Naive thymus-derived CD8-positive, alpha-beta T cell (primary cell): ENCODE data around the gene CALML4. TPM values are rescaled to one million over a fixed set of nuclear protein-coding genes. Genes with fewer than 3 reads are reported as not detected.
"Not testable (repeated sequence)": the region's sequence is repeated elsewhere in the genome, so short reads cannot be mapped to it uniquely, and the experiment has no call there.

ENCODE experiments used
- ATAC-seq, 2 donors: fragments of 150-1000 bp; cut with Tn5 transposase in 1 of 2; sonication (Bioruptor Pico), chemical (Tn5 transposase) in 1 of 2; 1 replicate in 1 of 2; 2 replicates in 1 of 2; pipeline ENCODE4 v1.10.0; 2021; ENCODE audit warnings: mild to moderate bottlenecking in 2 of 2, moderate library complexity in 2 of 2
- POLR2A ChIA-PET: fragments of 350-600 bp; sonication (Branson Sonifier 250); formaldehyde crosslinking; loops from one replicate; lab custom pipeline; 2021; ENCODE audit warnings: antibody characterized with exemption; lab: Charles Lee
- DNase-seq, 10 donors: peaks; one replicate each; pipeline versions ENCODE4 v3.0.0 to v3.0.0-alpha.2; 2020 to 2022
- H3K27ac Mint-ChIP-seq, 10 donors: one replicate each; pipeline ENCODE4 v1.8.0; 2020 to 2022; ENCODE audit warnings: mild to moderate bottlenecking in 10 of 10, mixed read lengths in 10 of 10, moderate library complexity in 4 of 10, inconsistent platforms in 1 of 10
- H3K27me3 Mint-ChIP-seq, 5 donors: one replicate each; pipeline ENCODE4 v1.8.0; 2021 to 2022; ENCODE audit warnings: mixed read lengths in 5 of 5
- H3K36me3 Mint-ChIP-seq, 3 donors: one replicate each; pipeline ENCODE4 v1.8.0; 2020 to 2022; ENCODE audit warnings: mixed read lengths in 3 of 3, mild to moderate bottlenecking in 2 of 3, inconsistent platforms in 1 of 3
- H3K4me1 Mint-ChIP-seq, 4 donors: one replicate each; pipeline ENCODE4 v1.8.0; 2021 to 2022; ENCODE audit warnings: mixed read lengths in 4 of 4
- H3K4me3 Mint-ChIP-seq, 10 donors: one replicate each; pipeline ENCODE4 v1.8.0; 2020 to 2022; ENCODE audit warnings: mild to moderate bottlenecking in 10 of 10, mixed read lengths in 10 of 10, moderate library complexity in 6 of 10, inconsistent platforms in 1 of 10
- H3K9me3 Mint-ChIP-seq, 9 donors: one replicate each; pipeline ENCODE4 v1.8.0; 2020 to 2022; ENCODE audit warnings: mixed read lengths in 9 of 9, mild to moderate bottlenecking in 3 of 9, inconsistent platforms in 1 of 9, moderate library complexity in 1 of 9
- polyA plus RNA-seq, 3 donors: library from polyadenylated mRNA; unstranded; fragments of 300-500 nt; fragmentation: Illumina TruSeq; gene quantifications; one replicate each; pipeline ENCODE4 v1.2.3, GENCODE V29; 2021
- total RNA-seq, 8 experiments: library from RNA in 2 of 8; stranded (reverse) in 2 of 8; gene quantifications; one replicate each; pipeline ENCODE4 v1.2.3 and lab custom pipeline; 2021 to 2026

CALML4 gene
- total and polyA plus RNA-seq, 5 experiments from 2014 or later, result 0.65 to 4.7 (median 4.1) TPM; not detected in 2

DNA sequence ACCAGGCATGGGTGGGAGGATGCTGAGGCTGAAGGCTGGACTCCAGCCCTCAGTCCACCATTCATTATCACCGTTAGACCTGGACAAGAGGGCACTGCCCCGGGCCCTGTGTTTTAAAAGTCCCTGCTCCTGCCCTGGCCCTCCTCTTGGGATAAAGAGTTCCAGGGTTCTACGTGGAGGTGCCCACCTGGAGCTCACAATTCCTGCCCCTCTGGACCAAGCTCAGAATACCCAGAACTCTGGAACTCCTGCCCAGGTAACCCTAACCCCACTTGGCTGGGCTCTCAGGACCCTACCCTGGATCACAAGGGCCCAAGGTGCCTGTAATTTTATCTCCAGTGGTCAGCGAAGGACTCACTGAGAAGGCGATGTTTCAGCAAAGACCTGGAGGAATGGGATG lies 1.2 kb downstream of the CALML4 start:
- Mint-ChIP-seq H3K9me3 (no peaks in the 10 kb centered on the region), H3K4me3 (no peak overlapping the region), H3K27me3 (no peaks in the 10 kb centered on the region), H3K27ac (no peak overlapping the region), H3K36me3 (no peaks in the 10 kb centered on the region), H3K4me1 (peaks cover 9 to 14% (median 11%) of the 10 kb centered on the region in 4 donors)
- DNase-seq (no peak), ATAC-seq (no peak)
- POLR2A ChIA-PET, result interaction anchor here (0.6 kb wide), 1 partner anchor 1254 kb away, joined by 4 read pairs; no protein-coding TSS in a partner anchor

- no peak for DNase-seq
- POLR2A ChIA-PET, result interaction anchor here (0.6 kb wide), 1 partner anchor 1255 kb away, joined by 4 read pairs; no protein-coding TSS in a partner anchor
- peaks cover 5 to 9% (median 7%) of the 10 kb centered on the region in 4 donors for H3K4me1 Mint-ChIP-seq
- no peaks in the 10 kb centered on the region for H3K27me3 Mint-ChIP-seq
- no peaks in the 10 kb centered on the region for H3K9me3 Mint-ChIP-seq
- H3K36me3 Mint-ChIP-seq, result no peaks in the 10 kb centered on the region
- H3K27ac Mint-ChIP-seq, result peak overlapping the region in 1 of 10 donors; percentile 32
- no peak overlapping the region for H3K4me3 Mint-ChIP-seq
- ATAC-seq, result no peak
Measured at GRCh38 chr15:68203486-68203885, 1.6 kb downstream of the CALML4 start.

GRCh38 chr15:68202994-68203393 lies 2.1 kb downstream of the CALML4 start:
- H3K27me3 Mint-ChIP-seq, H3K4me1 Mint-ChIP-seq, DNase-seq, H3K9me3 Mint-ChIP-seq, ATAC-seq, POLR2A ChIA-PET, H3K4me3 Mint-ChIP-seq, H3K36me3 Mint-ChIP-seq, H3K27ac Mint-ChIP-seq: not testable (repeated sequence)

DNA sequence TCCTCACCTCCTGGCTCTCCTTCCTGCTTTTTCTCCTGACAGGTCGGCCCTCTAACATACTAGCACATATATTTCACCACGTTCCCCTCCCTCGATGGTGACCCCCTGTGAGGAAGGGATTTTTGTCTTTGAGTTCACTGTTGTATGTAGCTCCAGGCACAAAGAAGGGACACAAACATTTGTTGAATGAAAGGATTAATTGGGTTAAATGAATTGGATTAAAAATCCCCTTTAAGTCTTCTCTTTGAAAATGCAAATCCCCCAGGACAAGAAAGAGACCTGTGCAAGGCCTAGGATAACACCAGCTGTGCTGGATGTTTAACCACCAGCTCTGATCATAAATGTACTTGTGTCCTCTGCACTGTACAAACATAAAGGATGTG lies 3.3 kb downstream of the CALML4 start:
- POLR2A ChIA-PET, result no interaction called here
- H3K36me3 Mint-ChIP-seq, result no peaks in the 10 kb centered on the region
- no peak overlapping the region for H3K4me3 Mint-ChIP-seq

GRCh38 chr15:68201153-68201878 lies 3.8 kb downstream of the CALML4 start:
- H3K27ac Mint-ChIP-seq, result peak overlapping the region in 4 of 10 donors; percentile 32 to 74 (median 59)
- H3K27me3 Mint-ChIP-seq, result no peaks in the 10 kb centered on the region
- H3K4me1 Mint-ChIP-seq, result peaks cover 0 to 4% (median 2%) of the 10 kb centered on the region in 4 donors
- DNase-seq (no peak), ATAC-seq (no peak)
- POLR2A ChIA-PET, result no interaction called here
- H3K4me3 Mint-ChIP-seq, result no peak overlapping the region
- H3K9me3 Mint-ChIP-seq, result no peaks in the 10 kb centered on the region
- no peaks in the 10 kb centered on the region for H3K36me3 Mint-ChIP-seq

More for the DNA sequence above, 3.3 kb downstream of the CALML4 start:
- H3K4me1 Mint-ChIP-seq, result peaks cover 0 to 4% (median 3%) of the 10 kb centered on the region in 4 donors
- peak overlapping the region in 4 of 10 donors; percentile 32 to 60 (median 54) for H3K27ac Mint-ChIP-seq
- no peak for ATAC-seq
- H3K27me3 Mint-ChIP-seq, result no peaks in the 10 kb centered on the region
- no peaks in the 10 kb centered on the region for H3K9me3 Mint-ChIP-seq
- no peak for DNase-seq

DNA sequence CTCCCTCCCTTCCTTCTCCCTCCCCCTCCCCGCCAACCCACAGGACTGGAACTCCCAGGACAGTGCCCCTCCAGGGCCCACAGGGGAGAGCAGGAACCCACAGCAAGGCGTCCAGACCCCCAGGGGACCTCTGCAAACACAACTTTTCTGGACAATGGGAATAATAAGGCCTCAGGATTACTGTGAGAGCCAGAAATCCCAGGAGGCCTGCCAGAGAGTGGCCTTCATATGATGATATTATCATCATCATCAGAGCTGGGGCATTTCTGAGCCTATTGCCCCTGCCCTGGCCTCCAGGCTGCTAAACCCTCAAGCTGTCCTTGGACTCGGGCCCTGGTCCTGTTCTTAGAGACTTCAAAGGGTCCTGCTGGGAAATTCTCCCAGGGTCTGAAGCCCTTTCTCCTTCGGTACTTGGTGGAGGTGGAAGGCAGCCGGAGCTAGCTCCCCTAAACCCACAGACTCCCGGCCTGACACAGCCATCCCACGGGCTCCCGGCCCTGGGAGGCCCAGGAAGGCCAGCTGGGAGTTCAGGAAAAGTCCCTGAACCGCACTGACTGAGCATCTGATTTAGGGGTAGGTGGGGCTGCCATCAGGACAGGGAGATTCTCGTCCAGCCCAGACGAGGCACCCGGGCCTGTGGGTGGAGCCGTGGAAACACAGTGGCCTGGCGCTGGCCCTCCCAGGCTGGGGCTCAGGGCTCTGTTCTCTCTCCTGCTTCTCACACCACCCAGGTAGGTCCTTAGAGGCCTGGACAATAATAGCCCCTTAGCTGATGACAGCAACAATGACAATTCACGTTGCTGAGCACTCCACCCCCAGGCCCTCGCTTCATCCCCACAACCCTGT lies 4.9 kb downstream of the CALML4 start:
- no peaks in the 10 kb centered on the region for H3K27me3 Mint-ChIP-seq
- H3K27ac Mint-ChIP-seq, result peak overlapping the region in 6 of 10 donors; percentile 22 to 80 (median 48)
- POLR2A ChIA-PET, result no interaction called here

GRCh38 chr15:68199340-68199739 lies 5.8 kb downstream of the CALML4 start:
- H3K27me3 Mint-ChIP-seq, result no peaks in the 10 kb centered on the region
- peak overlapping the region in 8 of 10 donors; percentile 19 to 80 (median 50) for H3K27ac Mint-ChIP-seq
- peaks cover 0 to 3% (median 0%) of the 10 kb centered on the region in 4 donors for H3K4me1 Mint-ChIP-seq
- H3K36me3 Mint-ChIP-seq, result peaks cover 0 to 7% (median 0%) of the 10 kb centered on the region in 3 donors
- no peaks in the 10 kb centered on the region for H3K9me3 Mint-ChIP-seq
- DNase-seq (no peak), ATAC-seq (no peak)
- no peak overlapping the region for H3K4me3 Mint-ChIP-seq
- POLR2A ChIA-PET, result no interaction called here

More for the DNA sequence above, 4.9 kb downstream of the CALML4 start:
- Mint-ChIP-seq H3K9me3 (no peaks in the 10 kb centered on the region), H3K4me1 (peaks cover 0 to 4% (median 1%) of the 10 kb centered on the region in 4 donors), H3K4me3 (no peak overlapping the region), H3K36me3 (peaks cover 0 to under 1% (median 0%) of the 10 kb centered on the region in 3 donors)
- DNase-seq (no peak), ATAC-seq (no peak)

DNA sequence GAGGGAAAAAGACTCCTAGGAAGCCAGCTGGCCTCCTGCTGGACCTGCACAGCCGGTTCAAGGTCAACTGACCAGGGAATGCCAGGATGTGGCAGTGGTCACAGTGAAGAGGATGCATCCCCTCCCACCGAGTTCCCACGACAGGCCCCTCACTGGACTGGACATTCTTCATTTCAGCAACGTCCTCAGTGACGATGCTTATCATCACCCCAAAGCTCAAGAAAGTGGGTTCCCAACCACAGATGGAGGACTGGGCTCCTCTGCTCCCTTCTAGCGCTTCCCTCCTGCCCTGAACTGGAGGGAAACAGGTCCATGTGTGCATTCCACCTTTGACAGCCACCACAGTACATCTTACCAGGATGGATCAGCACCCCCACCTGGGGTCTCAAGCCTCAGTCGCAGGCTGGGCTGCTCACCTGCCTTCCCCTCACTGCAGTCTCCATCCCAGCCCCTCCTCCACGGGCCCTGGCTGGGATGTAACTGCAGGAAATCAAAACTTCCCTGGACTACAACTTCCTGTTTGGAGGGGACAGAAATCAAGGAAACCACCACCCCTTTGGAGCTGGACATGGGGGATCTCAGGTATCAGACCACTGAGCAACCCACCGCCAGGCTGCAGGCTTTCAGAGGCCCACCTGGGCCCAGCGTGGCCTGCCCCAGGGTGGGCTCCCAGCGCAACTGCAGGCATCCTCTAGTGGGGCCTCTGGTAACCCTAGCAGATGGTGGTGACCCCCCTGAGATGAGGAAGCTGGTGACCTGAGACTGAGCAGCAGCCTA lies 7.3 kb downstream of the CALML4 start:
- POLR2A ChIA-PET, result no interaction called here
- no peak for ATAC-seq
- Mint-ChIP-seq H3K4me1 (peaks cover 0 to 6% (median 2%) of the 10 kb centered on the region in 4 donors), H3K36me3 (peaks cover 0 to 17% (median 0%) of the 10 kb centered on the region in 3 donors), H3K4me3 (no peak overlapping the region), H3K9me3 (no peaks in the 10 kb centered on the region), H3K27ac (peak overlapping the region in 5 of 10 donors; percentile 43 to 86 (median 76)), H3K27me3 (no peaks in the 10 kb centered on the region)
- no peak for DNase-seq

DNA sequence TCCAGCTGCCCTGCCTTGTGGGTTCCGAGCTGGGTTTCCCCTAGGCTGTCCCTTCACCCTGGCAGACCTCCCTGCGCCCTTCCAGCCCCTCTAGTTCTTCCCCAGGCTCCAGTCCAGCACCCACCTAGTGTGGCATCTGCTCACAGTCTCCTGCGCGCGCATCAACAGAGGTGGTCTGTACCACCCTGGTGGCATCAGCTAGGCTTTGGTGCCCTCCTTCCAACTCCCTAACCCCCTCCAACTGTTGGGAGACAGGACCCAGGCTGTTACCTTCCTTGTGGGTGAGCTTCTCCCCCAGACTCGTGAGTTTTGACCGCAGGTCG lies 8.0 kb downstream of the CALML4 start:
- H3K4me1 Mint-ChIP-seq, result peaks cover 0 to 6% (median 3%) of the 10 kb centered on the region in 4 donors
- DNase-seq (no peak), ATAC-seq (no peak)
- peak overlapping the region in 7 of 10 donors; percentile 22 to 86 (median 55) for H3K27ac Mint-ChIP-seq
- POLR2A ChIA-PET, result no interaction called here
- H3K36me3 Mint-ChIP-seq, result peaks cover 0 to 23% (median 0%) of the 10 kb centered on the region in 3 donors
- no peaks in the 10 kb centered on the region for H3K9me3 Mint-ChIP-seq
- H3K4me3 Mint-ChIP-seq, result no peak overlapping the region
- no peaks in the 10 kb centered on the region for H3K27me3 Mint-ChIP-seq

DNA sequence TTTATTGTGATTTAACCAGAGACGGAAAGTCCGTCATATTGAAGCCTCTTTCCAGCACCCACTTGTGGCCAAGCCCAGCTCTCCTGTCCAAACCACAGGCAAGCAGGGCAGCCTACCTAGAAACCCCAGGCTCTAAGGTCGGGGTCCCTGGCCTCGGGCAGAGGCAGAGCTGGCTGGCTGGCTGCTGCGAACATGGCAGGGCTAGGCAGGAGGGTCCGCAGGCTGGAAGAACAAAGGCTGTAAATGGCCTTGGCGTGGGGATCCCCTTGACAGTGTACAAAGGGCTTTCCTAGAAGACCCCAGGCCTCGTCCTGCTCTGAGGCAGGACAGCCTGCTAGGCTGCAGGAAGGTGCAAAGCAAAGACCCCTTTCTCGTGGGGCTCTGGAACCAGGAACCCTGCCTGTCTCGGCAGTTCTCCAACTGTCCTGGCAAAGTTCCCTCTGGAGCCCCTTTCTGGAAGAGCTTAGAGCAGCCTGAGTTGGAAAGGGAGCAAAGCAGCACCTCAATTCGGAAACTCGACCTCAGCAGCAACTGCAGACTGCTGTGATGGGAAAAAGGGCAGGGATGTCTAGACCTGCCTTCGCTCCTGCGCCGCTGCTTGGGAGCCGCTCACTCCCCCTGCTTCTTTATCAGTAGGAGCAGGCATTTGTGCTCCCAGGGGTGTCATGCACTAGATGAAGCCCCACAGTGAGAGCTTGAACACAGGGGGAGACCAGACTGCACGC lies 8.5 kb downstream of the CALML4 start:
- Mint-ChIP-seq H3K27ac (peak overlapping the region in 1 of 10 donors; percentile 86), H3K9me3 (no peaks in the 10 kb centered on the region), H3K4me1 (peaks cover 0 to 6% (median 2%) of the 10 kb centered on the region in 4 donors), H3K4me3 (no peak overlapping the region), H3K27me3 (no peaks in the 10 kb centered on the region), H3K36me3 (peaks cover 0 to 29% (median 0%) of the 10 kb centered on the region in 3 donors)
- ATAC-seq (no peak), DNase-seq (no peak)
- POLR2A ChIA-PET, result no interaction called here

DNA sequence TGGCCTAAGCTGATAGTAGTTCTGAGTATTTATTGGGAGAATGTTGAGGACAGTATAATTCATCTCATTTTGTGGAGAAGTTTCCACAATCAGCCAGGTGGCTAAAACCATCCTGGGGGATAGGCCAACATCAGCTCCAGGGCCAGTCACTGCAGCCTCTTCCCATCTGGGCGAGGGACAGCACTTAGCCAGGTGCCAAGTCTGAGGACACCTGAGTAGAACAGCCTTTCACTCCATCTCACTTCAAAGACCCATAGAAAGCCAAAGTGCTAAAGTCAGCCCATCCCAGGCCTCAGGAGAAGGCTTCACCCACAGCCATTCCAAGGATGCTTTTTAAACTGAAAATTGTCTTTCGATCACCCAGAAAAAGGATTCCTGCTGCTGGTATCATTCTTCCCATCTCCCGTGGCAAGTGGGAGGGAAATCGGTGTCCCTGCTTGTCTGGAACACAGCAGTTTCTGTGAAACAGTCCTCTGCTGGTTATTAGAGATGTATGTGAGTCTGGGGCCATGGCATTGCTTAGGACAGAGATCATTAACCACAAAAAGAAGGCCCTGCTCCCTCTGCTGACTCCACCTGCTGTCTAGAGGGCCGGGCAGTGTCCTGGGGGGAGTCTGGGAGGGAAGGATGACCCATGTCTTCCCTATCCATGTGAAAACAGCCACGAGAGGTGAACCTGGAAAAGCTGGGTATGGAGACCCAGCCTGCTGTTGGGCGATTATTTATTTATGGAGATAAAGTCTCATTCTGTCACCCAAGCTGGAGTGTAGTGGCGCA lies 9.6 kb downstream of the CALML4 start:
- DNase-seq, result no peak
- H3K4me1 Mint-ChIP-seq, result peaks cover 0 to 6% (median 2%) of the 10 kb centered on the region in 4 donors
- no peaks in the 10 kb centered on the region for H3K27me3 Mint-ChIP-seq
- no peaks in the 10 kb centered on the region for H3K9me3 Mint-ChIP-seq
- H3K27ac Mint-ChIP-seq, result peak overlapping the region in 6 of 10 donors; percentile 7 to 79 (median 35)
- peaks cover 0 to 37% (median 0%) of the 10 kb centered on the region in 3 donors for H3K36me3 Mint-ChIP-seq
- H3K4me3 Mint-ChIP-seq, result no peak overlapping the region
- POLR2A ChIA-PET, result interaction anchor here (0.7 kb wide), 1 partner anchor 341 kb away, joined by 3 read pairs; no protein-coding TSS in a partner anchor
- ATAC-seq, result no peak
